K562 (cell line): Measurements from ENCODE around the gene ABCF3. TPM values are rescaled to one million over a fixed set of nuclear protein-coding genes. Genes with fewer than 3 reads are reported as not detected.

Experiments used
- BACH1 ChIP-seq: fragments of 200-800 bp; sonication (Bioruptor generic); IDR thresholded peaks from 2 replicates; pipeline ENCODE4 v1.6.1; 2016; ENCODE audit warnings: missing genetic modification characterization, missing compliant biosample characterization
- BCOR ChIP-seq: fragments of 450-650 bp; IDR thresholded peaks from 2 replicates; pipeline ENCODE4 v1.6.1; 2016
- BRF2 ChIP-seq: IDR thresholded peaks from 3 replicates; pipeline ENCODE4 v1.6.1; 2011; ENCODE audit warnings: borderline replicate concordance, mild to moderate bottlenecking; ENCODE audit not compliant: insufficient read length, insufficient read depth
- CBFA2T3 ChIP-seq: fragments of 450-650 bp; IDR thresholded peaks from 2 replicates; pipeline ENCODE4 v1.6.1; 2017
- ETS1 ChIP-seq: conservative IDR thresholded peaks from 2 replicates; pipeline ENCODE4 v1.6.1; 2011; ENCODE audit warnings: low read depth, mild to moderate bottlenecking, low read length; ENCODE audit not compliant: control insufficient read depth
- GMEB1 ChIP-seq: fragments of 250-450 bp; sonication (Bioruptor Pico); IDR thresholded peaks from 2 replicates; pipeline ENCODE4 v1.4.0; 2020; ENCODE audit warnings: mild to moderate bottlenecking
- HMGN3 ChIP-seq: IDR thresholded peaks from 2 replicates; pipeline ENCODE4 v1.6.1; 2011; ENCODE audit warnings: borderline replicate concordance, low read depth, mild to moderate bottlenecking, mixed read lengths, low read length; ENCODE audit not compliant: insufficient read length; ENCODE audit errors: extremely low read depth
- KAT2B ChIP-seq: IDR thresholded peaks from one replicate; pipeline ENCODE4 v1.6.1; 2012; ENCODE audit warnings: low read depth, mild to moderate bottlenecking, control low read depth, inconsistent platforms, low read length, moderate library complexity
- MAFF ChIP-seq: IDR thresholded peaks from 2 replicates; pipeline ENCODE4 v1.6.1; 2012; ENCODE audit warnings: low read length, improper control_type of control experiment
- NELFE ChIP-seq: IDR thresholded peaks from 2 replicates; pipeline ENCODE4 v1.6.1; 2011; ENCODE audit warnings: mild to moderate bottlenecking; ENCODE audit not compliant: insufficient read depth, insufficient read length
- PHB2 ChIP-seq: fragments of 450-650 bp; IDR thresholded peaks from 2 replicates; pipeline ENCODE4 v1.6.1; 2017; ENCODE audit warnings: low read depth
- PHTF2 ChIP-seq: fragments of 250-450 bp; sonication (Bioruptor Pico); IDR thresholded peaks from 2 replicates; pipeline ENCODE4 v1.5.0; 2021; ENCODE audit warnings: mild to moderate bottlenecking
- PML ChIP-seq: IDR thresholded peaks from 2 replicates; pipeline ENCODE4 v1.6.1; 2012; ENCODE audit warnings: low read length, inconsistent platforms
- POU5F1 ChIP-seq: fragments of 150-350 bp; IDR thresholded peaks from 2 replicates; pipeline ENCODE4 v1.6.1; 2014; ENCODE audit warnings: borderline replicate concordance, low read length, low read depth, mild to moderate bottlenecking; ENCODE audit not compliant: partially characterized antibody
- RAD21 ChIP-seq, 2 experiments: fragments of 250-450 bp in 1 of 2; fragments of 450-650 bp in 1 of 2; sonication (Bioruptor Pico) in 1 of 2; formaldehyde crosslinking in 1 of 2; IDR thresholded peaks in 1 of 2; conservative IDR thresholded peaks in 1 of 2; 2 replicates each; pipeline versions ENCODE4 v1.4.0 to v1.8.0; 2020 to 2022; ENCODE audit warnings: mild to moderate bottlenecking in 2 of 2, moderate library complexity in 1 of 2
- STAG1 ChIP-seq: sonication (generic); formaldehyde crosslinking; IDR thresholded peaks from 2 replicates; pipeline ENCODE4 v1.5.0; 2020; ENCODE audit warnings: missing genetic modification reagents, borderline replicate concordance
- TEAD2 ChIP-seq: fragments of 450-650 bp; IDR thresholded peaks from 2 replicates; pipeline ENCODE4 v1.6.1; 2016; ENCODE audit warnings: missing genetic modification characterization, control low read depth, missing compliant biosample characterization
- U2AF1 ChIP-seq: fragments of 200-400 bp; formaldehyde crosslinking; optimal IDR thresholded peaks from 2 replicates; pipeline ENCODE3; 2017; ENCODE audit warnings: mild to moderate bottlenecking, low read depth, low read length, moderate library complexity
- ZBED1 ChIP-seq: IDR thresholded peaks from 2 replicates; pipeline ENCODE4 v1.6.1; 2014
- ZFP1 ChIP-seq: fragments of 450-650 bp; formaldehyde crosslinking; IDR thresholded peaks from 2 replicates; pipeline ENCODE4 v1.4.0; 2020; ENCODE audit warnings: mild to moderate bottlenecking, mixed read lengths
- ZNF143 ChIP-seq: sonication (generic); formaldehyde crosslinking; IDR thresholded peaks from 2 replicates; pipeline ENCODE4 v1.9.0; 2022; ENCODE audit warnings: mild to moderate bottlenecking, missing genetic modification reagents
- ZNF217 ChIP-seq: sonication (generic); formaldehyde crosslinking; IDR thresholded peaks from 2 replicates; pipeline ENCODE4 v1.8.0; 2022; ENCODE audit warnings: mild to moderate bottlenecking, missing genetic modification reagents
- ZNF764 ChIP-seq: fragments of 250-450 bp; sonication (Bioruptor Pico); IDR thresholded peaks from 2 replicates; pipeline ENCODE4 v1.4.0; 2020; ENCODE audit warnings: low read depth, mild to moderate bottlenecking, moderate library complexity
- polyA plus RNA-seq, 8 experiments: library from polyadenylated mRNA; depleted of rRNA in 4 of 8; stranded (reverse) in 5 of 8; unstranded in 3 of 8; fragments of >200 nt; fragmentation: Nextera tagmentation in 2 of 8; fragmentation: Illumina TruSeq in 1 of 8; extraction: Ambion mirVana in 2 of 8; extraction: Trizol in 1 of 8; gene quantifications; 2 replicates each; pipeline versions ENCODE4 v1.2.1 to v1.2.3, GENCODE V29; 2011 to 2014; ENCODE audit warnings: inconsistent platforms in 1 of 8, missing spikeins in 1 of 8
- total RNA-seq, 7 experiments: library from RNA; depleted of rRNA in 6 of 7; stranded (reverse); fragments of >200 nt in 6 of 7; fragmentation: Illumina TruSeq in 2 of 7; extraction: Trizol in 2 of 7; gene quantifications; 2 replicates each; pipeline versions ENCODE4 v1.2.1 to v1.2.3, GENCODE V29; 2011 to 2021; ENCODE audit warnings: low replicate concordance in 1 of 7

The ABCF3 gene
- total and polyA plus RNA-seq, 9 of the 15 experiments (the other 6 are each of a cell fraction or from before 2014, with no cell fraction given) = 6.7 to 77.9 (median 45.1) TPM

GRCh38 chr3:184185461-184186183 lies 377 bp upstream of the ABCF3 start (continued):
- TF ChIP-seq BACH1 (tag) (no peak), ZNF764 (CRISPR knock-in tag) (no peak), MAFF (peak; percentile 15; the same call in 1 of the 2 replicates), PHB2 (0 out of 2 replicates have a peak, but pooled peaks have one; percentile 37), ZFP1 (CRISPR knock-in tag) (no peak), STAG1 (CRISPR knock-in tag) (no peak), PML (peak; percentile 60), HMGN3 (peak; percentile 99), ZNF217 (CRISPR knock-in tag) (no peak), GMEB1 (CRISPR knock-in tag) (peak; percentile 55; the same call in 1 of the 2 replicates), PHTF2 (no peak), RAD21 (CRISPR knock-in tag; conservative IDR thresholded peaks at IDR 0.05 in 1 of 2, IDR thresholded peaks at IDR 0.05 in 1 of 2) (peak in 1 of 2 experiments; percentile 36; a peak in 1 of 4 replicates), U2AF1 (no peak), BRF2 (no peak), ZBED1 (no peak), NELFE (no peak), TEAD2 (tag) (no peak), ETS1 (peak; percentile 78), KAT2B (no peak), POU5F1 (peak; percentile 72), BCOR (peak; percentile 51), ZNF143 (CRISPR knock-in tag) (peak; percentile 79), CBFA2T3 (peak; percentile 94)
